Measurements from ENCODE around the gene ZNF454. TPM values are rescaled to one million over a fixed set of nuclear protein-coding genes. Genes with fewer than 3 reads are reported as not detected.

The ZNF454 gene
- total RNA-seq, 1 experiment from 2014 or later = not detected

GRCh38 chr5:178996156-178996555 is 55.2 kb downstream of the ZNF454 start:
- CTCF ChIA-PET = no interaction called here
- Histone ChIP-seq H3K79me2 (ENCODE audit: low read depth) (no peaks in the 10 kb centered on the region), H3K4me2 (no peak overlapping the region), H4K20me1 (ENCODE audit: insufficient read depth) (no peaks in the 10 kb centered on the region), H3K27me3 (ENCODE audit: insufficient read depth, low read depth) (peaks cover 70% of the 10 kb centered on the region), H3K36me3 (ENCODE audit: low read depth) (no peaks in the 10 kb centered on the region), H3K4me3 (no peak overlapping the region), H3F3A (ENCODE audit: insufficient read depth, low read depth) (no peaks in the 10 kb centered on the region), H2AFZ (no peak overlapping the region), H3K9me3 (ENCODE audit: insufficient read depth, low read depth) (no peaks in the 10 kb centered on the region), H3K9me2 (ENCODE audit: insufficient read depth) (no peaks in the 10 kb centered on the region), H3K4me1 (replicated peaks; ENCODE audit: insufficient read depth) (no peaks in the 10 kb centered on the region), H3K27ac (no peak overlapping the region)
- intact Hi-C loops (cut with micrococcal nuclease; ENCODE audit: unreplicated experiment) = no loop called here
- DNase-seq = no peak
- POLR2A ChIA-PET (ENCODE audit: unreplicated experiment) = no interaction called here
- no TSS peak for BruUV-seq (replicated peaks)
- TF ChIP-seq EZH2 (IDR thresholded peaks at IDR 0.05; ENCODE audit: low read depth) = no peak
- TF ChIP-seq, protein P1, sequence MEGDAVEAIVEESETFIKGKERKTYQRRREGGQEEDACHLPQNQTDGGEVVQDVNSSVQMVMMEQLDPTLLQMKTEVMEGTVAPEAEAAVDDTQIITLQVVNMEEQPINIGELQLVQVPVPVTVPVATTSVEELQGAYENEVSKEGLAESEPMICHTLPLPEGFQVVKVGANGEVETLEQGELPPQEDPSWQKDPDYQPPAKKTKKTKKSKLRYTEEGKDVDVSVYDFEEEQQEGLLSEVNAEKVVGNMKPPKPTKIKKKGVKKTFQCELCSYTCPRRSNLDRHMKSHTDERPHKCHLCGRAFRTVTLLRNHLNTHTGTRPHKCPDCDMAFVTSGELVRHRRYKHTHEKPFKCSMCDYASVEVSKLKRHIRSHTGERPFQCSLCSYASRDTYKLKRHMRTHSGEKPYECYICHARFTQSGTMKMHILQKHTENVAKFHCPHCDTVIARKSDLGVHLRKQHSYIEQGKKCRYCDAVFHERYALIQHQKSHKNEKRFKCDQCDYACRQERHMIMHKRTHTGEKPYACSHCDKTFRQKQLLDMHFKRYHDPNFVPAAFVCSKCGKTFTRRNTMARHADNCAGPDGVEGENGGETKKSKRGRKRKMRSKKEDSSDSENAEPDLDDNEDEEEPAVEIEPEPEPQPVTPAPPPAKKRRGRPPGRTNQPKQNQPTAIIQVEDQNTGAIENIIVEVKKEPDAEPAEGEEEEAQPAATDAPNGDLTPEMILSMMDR (conservative IDR thresholded peaks at IDR 0.05) = no peak

DNA sequence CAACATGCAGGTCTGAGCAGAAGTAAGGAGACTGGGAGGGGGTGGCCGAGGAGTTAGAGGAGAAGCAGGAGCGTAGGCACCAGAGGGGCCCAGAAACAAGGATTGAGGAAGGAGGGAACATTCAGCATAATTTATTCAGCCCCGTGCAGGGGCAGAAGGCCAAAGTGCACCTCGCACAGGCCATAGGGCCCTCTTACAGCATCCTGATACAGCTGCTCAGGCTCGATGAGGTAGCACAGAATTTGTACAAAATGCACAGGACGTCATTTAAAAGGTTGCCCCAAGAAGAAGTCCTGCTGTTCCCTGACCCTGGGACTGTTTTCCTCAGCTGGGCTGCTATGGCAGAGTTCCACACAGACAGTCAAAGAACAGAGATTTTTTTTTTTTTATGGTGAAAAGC is 56.2 kb downstream of the ZNF454 start:
- Histone ChIP-seq H3K4me1 (replicated peaks; ENCODE audit: insufficient read depth) (no peaks in the 10 kb centered on the region), H3K27me3 (ENCODE audit: insufficient read depth, low read depth) (peaks cover 71% of the 10 kb centered on the region), H3K36me3 (ENCODE audit: low read depth) (no peaks in the 10 kb centered on the region), H2AFZ (no peak overlapping the region), H3K9me2 (ENCODE audit: insufficient read depth) (no peaks in the 10 kb centered on the region), H3K9me3 (ENCODE audit: insufficient read depth, low read depth) (no peaks in the 10 kb centered on the region), H3K4me2 (no peak overlapping the region), H4K20me1 (ENCODE audit: insufficient read depth) (no peaks in the 10 kb centered on the region), H3K27ac (no peak overlapping the region), H3K79me2 (ENCODE audit: low read depth) (no peaks in the 10 kb centered on the region), H3F3A (ENCODE audit: insufficient read depth, low read depth) (no peaks in the 10 kb centered on the region), H3K4me3 (no peak overlapping the region)
- no TSS peak for BruUV-seq (replicated peaks)
- TF ChIP-seq, protein P1 (conservative IDR thresholded peaks at IDR 0.05) = no peak
- ChIA-PET POLR2A (ENCODE audit: unreplicated experiment) (no interaction called here), CTCF (no interaction called here)
- intact Hi-C loops (cut with micrococcal nuclease; ENCODE audit: unreplicated experiment) = no loop called here
- DNase-seq = no peak

GRCh38 chr5:178998441-178998840 is 57.4 kb downstream of the ZNF454 start:
- CTCF ChIA-PET = no interaction called here

More at GRCh38 chr5:178998441-178998840, 57.4 kb downstream of the ZNF454 start:
- Histone ChIP-seq H3K4me1 (replicated peaks; ENCODE audit: insufficient read depth) (no peaks in the 10 kb centered on the region), H2AFZ (no peak overlapping the region), H3K4me2 (no peak overlapping the region), H3K27ac (no peak overlapping the region), H3K79me2 (ENCODE audit: low read depth) (no peaks in the 10 kb centered on the region), H3K4me3 (no peak overlapping the region), H3K9me2 (ENCODE audit: insufficient read depth) (no peaks in the 10 kb centered on the region), H3K9me3 (ENCODE audit: insufficient read depth, low read depth) (no peaks in the 10 kb centered on the region), H3K36me3 (ENCODE audit: low read depth) (no peaks in the 10 kb centered on the region), H4K20me1 (ENCODE audit: insufficient read depth) (no peaks in the 10 kb centered on the region), H3F3A (ENCODE audit: insufficient read depth, low read depth) (no peaks in the 10 kb centered on the region), H3K27me3 (ENCODE audit: insufficient read depth, low read depth) (peaks cover 64% of the 10 kb centered on the region)
- no peak for TF ChIP-seq EZH2 (IDR thresholded peaks at IDR 0.05; ENCODE audit: low read depth)
- TF ChIP-seq, protein P1 (conservative IDR thresholded peaks at IDR 0.05) = no peak
- no TSS peak for BruUV-seq (replicated peaks)
- intact Hi-C loops (cut with micrococcal nuclease; ENCODE audit: unreplicated experiment) = no loop called here
- POLR2A ChIA-PET (ENCODE audit: unreplicated experiment) = no interaction called here
- DNase-seq = no peak
